T47D (cell line): ENCODE results near the gene RTBDN.
"Not testable (repeated sequence)": the region's sequence is repeated elsewhere in the genome, so short reads cannot be mapped to it uniquely, and the experiment has no call there.

Source experiments
- DNase-seq, 2 experiments: peaks; one replicate each; pipeline versions ENCODE4 v3.0.0 to v3.0.0-alpha.2; 2011 to 2012; ENCODE audit warnings: low read depth in 1 of 2, low spot score in 1 of 2
- JUND ChIP-seq: IDR thresholded peaks from 2 replicates; pipeline ENCODE4 v1.6.1; 2012; ENCODE audit warnings: low read depth
- in situ Hi-C: cut with HindIII; loops from 2 replicates; pipeline ENCODE4 v1.10.0; 2016; ENCODE audit warnings: low sequenced_read_pairs, low pct_unique_long_range_greater_than_20kb

RTBDN gene

GRCh38 chr19:12800923-12801465 lies 33.4 kb downstream of the RTBDN start:
- in situ Hi-C loops = no loop called here
- DNase-seq = no peak
- no peak for TF ChIP-seq JUND

GRCh38 chr19:12800466-12800770 lies 34.0 kb downstream of the RTBDN start:
- no peak for DNase-seq
- in situ Hi-C loops = no loop called here
- TF ChIP-seq JUND = no peak

- DNase-seq = no peak
- in situ Hi-C loops = no loop called here
- TF ChIP-seq JUND = no peak
These were observed 34.5 kb downstream of the RTBDN start for GRCh38 chr19:12799742-12800465.

GRCh38 chr19:12797607-12798006 lies 36.8 kb downstream of the RTBDN start:
- DNase-seq, in situ Hi-C loops: not testable (repeated sequence)

DNA sequence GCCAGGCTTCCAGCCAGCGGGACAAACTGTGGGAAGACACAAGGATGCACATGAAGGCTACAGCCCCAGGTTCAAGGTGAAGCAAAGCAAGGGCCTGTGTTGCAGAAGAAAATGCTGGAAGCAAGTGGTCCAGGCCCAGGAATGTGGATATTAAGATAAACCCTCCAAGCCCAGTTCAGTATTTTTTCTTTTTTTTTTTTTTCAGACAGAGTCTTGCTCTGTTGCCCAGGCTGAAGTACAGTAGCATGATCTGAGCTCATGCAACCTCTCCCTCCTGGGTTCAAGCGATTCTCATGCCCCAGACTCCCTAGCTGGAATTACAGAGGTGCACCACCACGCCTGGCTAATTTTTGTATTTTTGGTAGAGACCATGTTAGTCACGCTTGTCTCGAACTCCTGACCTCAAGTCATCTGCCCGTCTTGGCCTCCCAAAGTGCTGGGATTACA lies 37.2 kb downstream of the RTBDN start:
- no peak for DNase-seq
- in situ Hi-C loops = no loop called here
- TF ChIP-seq JUND = no peak

DNA sequence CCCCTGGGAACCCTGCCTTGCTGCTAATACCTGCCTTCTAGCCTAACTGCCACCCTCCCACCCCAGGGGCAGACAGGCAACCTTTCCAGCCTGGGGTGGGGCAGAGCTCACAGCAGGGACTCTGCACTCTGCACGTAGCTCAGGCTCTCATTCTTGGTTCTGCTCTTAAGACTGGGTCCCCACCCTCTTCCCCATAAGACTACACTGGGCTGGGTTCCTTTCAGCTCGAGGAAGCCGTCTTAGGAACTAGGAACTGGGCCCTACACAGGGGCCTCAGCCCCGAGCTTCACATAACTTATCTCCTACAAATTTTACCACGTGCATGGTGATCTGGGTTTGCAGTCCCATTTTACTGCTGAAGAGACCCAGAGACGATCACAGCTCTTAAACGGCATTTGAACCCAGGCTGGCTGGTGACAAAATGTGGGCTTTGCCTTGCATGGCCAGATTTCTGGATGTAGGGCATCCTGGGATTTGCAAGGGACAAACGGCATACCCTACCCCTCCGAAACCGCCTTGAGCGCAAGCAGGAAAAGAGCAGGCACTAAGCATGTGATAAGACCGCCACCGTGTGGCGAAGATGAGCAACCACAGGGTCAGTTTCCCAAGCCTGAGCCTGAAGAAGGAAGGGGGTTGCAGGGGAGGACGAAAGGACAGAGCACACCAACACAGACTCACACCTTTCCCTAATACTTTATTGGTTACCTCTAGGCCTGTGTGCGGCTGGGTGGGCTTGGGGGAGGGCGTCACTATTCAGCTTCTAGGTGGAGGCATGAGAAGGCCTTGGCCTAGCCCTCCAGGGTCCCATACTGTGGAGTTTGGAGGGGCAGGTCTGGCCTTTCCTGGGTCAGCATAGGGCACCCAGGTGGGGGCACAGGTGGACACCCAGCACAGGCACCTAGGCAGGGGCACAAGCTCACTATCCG lies 38.0 kb downstream of the RTBDN start:
- TF ChIP-seq JUND = no peak
- in situ Hi-C loops = no loop called here
- DNase-seq = peak in 1 of 2 experiments; percentile 80

DNA sequence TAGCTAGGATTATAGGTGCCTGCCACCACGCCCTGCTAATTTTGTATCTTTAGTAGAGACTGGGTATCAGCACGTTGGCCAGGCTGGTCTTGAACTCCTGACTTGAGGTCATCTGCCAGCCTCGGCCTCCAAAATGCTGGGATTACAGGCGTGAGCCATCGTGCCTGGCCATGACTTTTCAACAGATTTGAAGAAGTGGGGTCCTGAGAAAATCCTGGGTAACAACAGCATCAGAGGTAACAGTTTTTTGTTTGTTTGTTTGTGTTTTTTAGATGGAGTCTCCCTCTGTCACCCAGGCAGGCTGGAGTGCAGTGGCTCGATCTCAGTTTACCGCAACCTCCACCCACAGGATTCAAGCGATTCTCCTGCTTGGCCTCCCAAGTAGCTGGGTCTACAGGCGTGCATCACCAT lies 39.4 kb downstream of the RTBDN start:
- no peak for TF ChIP-seq JUND
- no peak for DNase-seq
- in situ Hi-C loops = no loop called here

- TF ChIP-seq JUND = no peak
These were observed 40.0 kb downstream of the RTBDN start for GRCh38 chr19:12794196-12794941.

DNA sequence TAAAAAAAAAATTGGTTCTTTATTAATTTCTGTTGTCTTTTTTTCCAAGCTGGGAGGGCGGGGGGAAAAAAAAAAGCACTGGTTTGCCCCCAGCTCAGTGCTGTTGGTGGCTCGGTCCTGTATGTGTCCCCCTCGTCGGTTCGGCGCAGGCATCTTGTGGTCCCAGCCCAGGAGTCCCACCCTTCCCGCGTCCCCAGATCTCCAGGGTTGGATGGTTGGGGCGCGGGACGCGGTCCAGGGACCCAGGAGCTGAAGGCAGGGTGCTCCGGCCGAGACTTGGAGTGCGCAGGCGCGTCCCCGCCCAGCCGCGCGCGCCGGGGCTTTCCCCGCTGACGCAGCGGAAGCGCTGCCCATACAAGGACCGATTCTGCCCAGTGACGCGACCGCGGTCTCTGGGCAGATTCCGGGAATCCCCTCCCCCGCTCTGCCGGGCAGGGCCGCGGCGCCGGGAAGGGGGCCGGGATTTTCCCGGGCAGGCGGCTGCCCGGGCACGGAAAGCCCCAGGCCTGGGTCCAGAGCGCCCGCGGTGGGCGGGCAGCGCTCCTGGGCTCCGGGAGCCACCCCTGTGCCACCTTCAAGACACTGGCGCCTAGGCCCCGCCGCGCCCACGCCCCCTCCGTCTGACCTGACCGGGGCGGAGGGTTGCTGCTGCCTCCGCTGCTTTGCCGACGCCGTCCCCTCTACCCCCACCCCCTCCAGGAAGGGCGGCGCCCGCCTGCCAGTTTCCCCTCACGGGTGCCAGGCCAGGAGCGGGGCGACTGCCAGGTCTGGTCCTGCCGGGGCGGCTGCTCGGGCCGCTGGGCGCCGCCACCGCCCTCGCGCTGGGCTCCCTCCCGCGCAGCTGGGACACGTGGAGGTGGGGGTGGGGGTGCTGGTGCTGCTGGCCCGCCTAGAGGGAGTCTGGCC lies 40.8 kb downstream of the RTBDN start:
- peak; percentile 85 to 93 for DNase-seq

More at GRCh38 chr19:12794196-12794941, 40.0 kb downstream of the RTBDN start:
- in situ Hi-C loops = no loop called here
- DNase-seq = no peak

GRCh38 chr19:12792853-12793289 lies 41.5 kb downstream of the RTBDN start:
- DNase-seq = no peak
- in situ Hi-C loops = no loop called here
- TF ChIP-seq JUND = no peak

More for the DNA sequence above, 40.8 kb downstream of the RTBDN start:
- no peak for TF ChIP-seq JUND
- in situ Hi-C loops = no loop called here

- in situ Hi-C loops = no loop called here
- TF ChIP-seq JUND = no peak
- DNase-seq = peak in 1 of 2 experiments; percentile 73
These were observed 42.1 kb downstream of the RTBDN start for GRCh38 chr19:12792051-12792852.
